Right kidney (tissue), 1 donor: ENCODE results near the gene MICU1.
"Not testable (repeated sequence)": the region's sequence is repeated elsewhere in the genome, so short reads cannot be mapped to it uniquely, and the experiment has no call there.

Experiments
- DNase-seq: peaks from one replicate; pipeline ENCODE4 v3.0.0-alpha.2; 2016

Gene MICU1

DNA sequence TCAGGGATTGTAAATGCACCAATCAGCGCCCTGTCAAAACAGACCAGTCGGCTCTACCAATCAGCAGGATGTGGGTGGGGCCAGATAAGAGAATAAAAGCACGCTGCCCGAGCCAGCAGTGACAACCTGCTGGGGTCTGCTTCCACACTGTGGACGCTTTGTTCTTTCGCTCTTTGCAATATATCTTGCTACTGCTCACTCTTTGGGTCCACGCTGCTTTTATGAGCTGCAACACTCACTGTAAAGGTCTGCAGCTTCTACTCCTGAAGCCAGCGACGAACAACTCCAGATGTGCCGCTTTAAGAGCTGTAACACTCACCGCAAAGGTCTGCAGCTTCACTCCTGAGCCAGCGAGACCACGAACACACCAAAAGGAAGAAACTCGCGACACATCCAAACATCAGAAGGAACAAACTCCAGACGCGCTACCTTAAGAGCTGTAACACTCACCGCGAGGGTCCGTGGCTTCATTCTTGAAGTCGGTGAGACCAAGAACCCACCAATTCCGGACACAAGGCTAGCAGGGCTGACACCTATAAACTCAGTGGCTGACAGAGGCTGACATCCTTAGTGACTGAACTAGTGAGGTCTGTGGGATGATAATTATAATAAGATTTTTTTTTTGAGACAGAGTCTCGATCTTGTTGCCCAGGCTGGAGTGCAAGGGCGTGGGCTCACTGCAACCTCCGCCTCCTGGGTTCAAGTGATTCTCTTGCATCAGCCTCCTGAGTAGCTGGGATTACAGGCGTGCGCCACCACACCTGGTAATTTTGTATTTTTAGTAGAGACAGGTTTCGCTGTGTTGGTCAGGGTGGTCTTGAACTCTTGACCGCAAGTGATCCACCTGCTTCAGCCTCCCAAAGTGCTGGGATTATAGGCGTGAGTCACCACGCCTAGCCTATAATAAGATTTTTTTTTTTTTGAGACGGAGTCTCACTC is 298.9 kb downstream of the MICU1 start:
- not testable (repeated sequence) for DNase-seq

DNA sequence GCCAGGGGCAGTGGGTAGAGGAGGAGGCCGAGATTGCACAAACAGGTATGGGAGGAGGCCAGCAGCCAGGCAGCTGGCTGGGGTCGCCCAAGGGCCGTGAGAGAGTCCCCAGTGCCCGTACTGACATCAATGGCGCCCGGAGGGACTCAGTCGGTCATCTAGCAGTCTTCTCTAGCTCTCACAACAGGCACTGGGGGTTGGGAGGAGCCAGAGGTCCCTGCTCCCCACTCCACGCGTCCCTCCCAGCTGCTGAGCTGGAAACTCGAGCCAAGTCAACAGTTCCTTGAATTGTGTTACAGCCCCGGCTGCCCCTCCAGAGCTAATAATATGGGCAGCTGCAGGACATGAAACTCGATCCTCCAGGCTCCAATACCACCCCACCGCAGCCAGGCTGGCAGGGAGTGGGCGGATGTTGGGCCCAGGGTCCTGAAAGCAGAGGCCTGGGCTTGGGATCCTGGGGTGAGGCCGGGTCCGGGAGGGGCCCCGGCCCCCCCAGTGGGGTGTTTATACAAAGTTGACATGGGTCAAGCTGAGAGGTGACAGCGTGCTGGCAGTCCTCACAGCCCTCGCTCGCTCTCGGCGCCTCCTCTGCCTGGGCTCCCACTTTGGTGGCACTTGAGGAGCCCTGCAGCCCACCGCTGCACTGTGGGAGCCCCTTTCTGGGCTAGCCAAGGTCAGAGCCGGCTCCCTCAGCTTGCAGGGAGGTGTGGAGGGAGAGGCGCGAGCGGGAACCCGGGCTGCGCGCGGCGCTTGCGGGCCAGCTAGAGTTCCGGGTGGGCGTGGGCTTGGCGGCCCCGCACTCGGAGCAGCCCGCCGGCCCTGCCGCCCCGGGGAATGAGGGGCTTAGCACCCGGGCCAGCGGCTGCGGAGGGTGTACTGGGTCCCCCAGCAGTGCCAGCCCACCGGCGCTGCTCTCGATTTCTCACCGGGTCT is 300.4 kb downstream of the MICU1 start:
- peak; percentile 83 for DNase-seq

DNA sequence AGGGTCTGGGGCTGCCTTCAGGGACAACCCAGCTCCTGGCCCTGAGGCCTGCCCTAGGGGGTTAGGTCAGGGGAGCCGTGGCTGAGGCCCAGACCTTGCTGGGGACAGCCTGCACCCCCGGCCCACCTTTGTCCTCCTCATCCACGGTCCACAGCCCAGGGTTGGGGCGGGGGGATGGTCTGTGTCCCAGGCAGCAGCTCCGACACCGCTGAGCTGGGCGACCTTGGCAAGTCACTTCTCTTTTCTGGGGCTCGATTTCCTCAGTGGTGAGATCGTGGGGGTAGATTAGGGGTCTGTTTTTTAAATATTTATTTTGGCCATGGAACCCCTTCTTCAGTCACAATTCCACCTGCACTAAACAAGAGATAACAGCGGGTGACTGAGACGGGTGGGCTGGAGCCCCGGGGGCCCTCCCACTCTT is 302.1 kb downstream of the MICU1 start:
- DNase-seq = no peak

- DNase-seq = no peak
These were observed 302.6 kb downstream of the MICU1 start for GRCh38 chr10:72323108-72323749.

DNA sequence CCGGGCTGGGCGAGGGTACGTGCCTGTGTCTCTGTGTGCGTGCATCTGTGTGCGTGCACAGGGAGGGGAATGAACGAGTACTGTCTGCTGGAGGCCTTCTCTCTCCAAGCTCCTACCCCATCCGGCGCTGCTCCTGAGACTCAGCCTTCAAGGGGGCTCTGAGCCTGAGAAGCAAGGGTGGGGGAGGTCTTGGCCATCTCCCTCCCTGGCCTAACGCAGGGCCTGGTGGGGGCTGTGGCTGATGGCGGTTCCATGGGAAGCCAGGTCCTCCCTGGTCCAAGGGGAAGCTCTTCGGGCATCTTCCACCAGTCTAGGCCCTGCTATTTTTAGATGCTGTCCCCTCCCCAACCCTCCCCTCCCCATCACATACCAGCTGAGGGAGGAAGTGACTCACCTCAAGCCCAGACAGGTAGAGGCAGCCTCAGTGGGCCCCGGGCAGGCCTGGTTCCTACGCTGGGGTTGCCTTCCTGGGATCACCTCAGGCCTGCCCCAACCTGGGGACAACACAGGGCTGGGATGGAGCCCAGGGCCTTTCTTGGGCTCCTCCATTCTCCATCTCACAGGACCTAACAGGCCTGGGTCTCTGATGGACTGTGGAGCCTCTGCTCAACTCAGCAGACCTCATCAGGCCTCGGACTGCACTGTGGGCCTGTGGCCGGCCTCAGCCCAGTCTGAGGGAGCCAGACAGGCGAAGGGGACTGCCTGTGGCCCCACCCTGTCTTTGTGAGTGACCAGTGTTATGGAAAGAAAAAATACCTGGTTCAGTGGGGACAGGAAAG is 303.4 kb downstream of the MICU1 start:
- DNase-seq = no peak

- DNase-seq = no peak
These were observed 303.9 kb downstream of the MICU1 start for GRCh38 chr10:72322030-72322279.

GRCh38 chr10:72321248-72322029 is 304.4 kb downstream of the MICU1 start:
- DNase-seq = no peak

DNA sequence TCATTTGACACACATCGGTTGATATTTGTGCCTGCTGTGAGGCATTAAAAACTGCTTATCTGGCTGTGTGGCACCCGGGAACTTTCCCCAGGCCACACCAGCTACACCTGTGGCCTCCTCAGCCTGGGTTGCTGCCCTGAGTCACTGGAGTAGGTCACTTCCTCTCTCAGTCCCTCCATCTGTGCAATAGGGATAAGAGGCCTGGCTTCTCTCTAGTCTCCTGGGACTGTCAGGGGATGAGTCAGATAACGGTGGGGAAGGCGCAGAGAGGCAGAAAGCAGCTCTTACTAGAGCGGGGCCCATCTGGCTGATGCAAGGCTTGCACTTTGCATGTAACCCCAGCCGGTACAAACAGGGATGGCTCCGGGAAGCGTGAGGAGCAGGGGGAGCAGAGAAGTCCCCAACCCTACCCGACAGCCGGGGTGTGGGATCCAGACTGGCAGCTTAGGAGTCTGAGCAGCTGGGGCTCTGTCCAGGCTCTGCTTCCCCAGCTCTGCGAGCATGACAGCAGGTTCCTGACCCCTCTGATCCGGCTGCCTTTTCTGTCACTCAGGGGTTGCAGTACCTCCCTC is 305.1 kb downstream of the MICU1 start:
- DNase-seq = no peak

GRCh38 chr10:72319416-72320254 is 306.2 kb downstream of the MICU1 start:
- DNase-seq = peak; percentile 81

GRCh38 chr10:72318418-72319262 is 307.2 kb downstream of the MICU1 start:
- DNase-seq = no peak
